Upper lobe of right lung (tissue), 1 donor: ENCODE results near the gene UBAC2. TPM values are rescaled to one million over a fixed set of nuclear protein-coding genes. Genes with fewer than 3 reads are reported as not detected.

Experiments
- ATAC-seq: fragments of 200-7000 bp; cut with Tn5 transposase; one replicate; pipeline ENCODE4 v1.9.1; 2020; ENCODE audit warnings: mild to moderate bottlenecking, moderate library complexity
- DNase-seq: peaks from one replicate; pipeline ENCODE4 v3.0.0-alpha.2; 2020
- H3K27ac ChIP-seq: fragments of 200-600 bp; one replicate; pipeline ENCODE4 v1.8.0; 2022
- H3K27me3 ChIP-seq: fragments of 200-600 bp; one replicate; pipeline ENCODE4 v1.8.0; 2022; ENCODE audit warnings: mild to moderate bottlenecking
- H3K36me3 ChIP-seq: fragments of 200-600 bp; one replicate; pipeline ENCODE4 v1.8.0; 2022
- H3K4me1 ChIP-seq: fragments of 200-600 bp; one replicate; pipeline ENCODE4 v1.8.0; 2022
- H3K4me3 ChIP-seq: fragments of 200-600 bp; one replicate; pipeline ENCODE4 v1.8.0; 2022; ENCODE audit warnings: mild to moderate bottlenecking
- H3K9me3 ChIP-seq: fragments of 200-600 bp; one replicate; pipeline ENCODE4 v1.8.0; 2022
- CTCF ChIP-seq: fragments of 200-600 bp; IDR thresholded peaks from one replicate; pipeline ENCODE4 v1.8.0; 2022; ENCODE audit warnings: antibody characterized with exemption
- intact Hi-C: fragments of 100-400 bp; cut with DNase I; formaldehyde crosslinking; loops from one replicate; pipeline ENCODE4 v1.11.0; 2022
- total RNA-seq: library from RNA; stranded (reverse); fragmentation: NEBNext Ultra II Directional; extraction: Animal tissue kit (Norgen Biotek cat#: 25700); gene quantifications from one replicate; pipeline ENCODE4 v1.2.1, GENCODE V29; 2021
- donor health status: DM: no; HTN: yes; CAD: no; lungs with severe emphysema.

Gene UBAC2
- total RNA-seq, 1 donor from 2014 or later = 50.2 TPM

GRCh38 chr13:99359528-99359927 lies 158.9 kb downstream of the UBAC2 start:
- Histone ChIP-seq H3K27me3 (no peaks in the 10 kb centered on the region), H3K27ac (no peak overlapping the region), H3K36me3 (no peaks in the 10 kb centered on the region), H3K9me3 (no peaks in the 10 kb centered on the region), H3K4me3 (no peak overlapping the region), H3K4me1 (peaks cover 22% of the 10 kb centered on the region)
- DNase-seq = no peak
- no peak for TF ChIP-seq CTCF
- intact Hi-C loops = no loop called here
- no peak for ATAC-seq

GRCh38 chr13:99360696-99361095 lies 160.0 kb downstream of the UBAC2 start:
- ATAC-seq (no peak), DNase-seq (no peak)
- intact Hi-C loops = no loop called here
- Histone ChIP-seq H3K27me3 (no peaks in the 10 kb centered on the region), H3K27ac (no peak overlapping the region), H3K4me1 (peaks cover 18% of the 10 kb centered on the region), H3K4me3 (no peak overlapping the region), H3K36me3 (no peaks in the 10 kb centered on the region), H3K9me3 (no peaks in the 10 kb centered on the region)
- no peak for TF ChIP-seq CTCF

GRCh38 chr13:99361197-99361596 lies 160.5 kb downstream of the UBAC2 start:
- intact Hi-C loops = no loop called here
- Histone ChIP-seq H3K4me1 (peaks cover 13% of the 10 kb centered on the region), H3K9me3 (no peaks in the 10 kb centered on the region), H3K36me3 (no peaks in the 10 kb centered on the region), H3K27ac (no peak overlapping the region), H3K4me3 (no peak overlapping the region), H3K27me3 (no peaks in the 10 kb centered on the region)
- TF ChIP-seq CTCF = no peak
- ATAC-seq (no peak), DNase-seq (no peak)

GRCh38 chr13:99362362-99362761 lies 161.7 kb downstream of the UBAC2 start:
- intact Hi-C loops = no loop called here
- Histone ChIP-seq H3K27me3 (no peaks in the 10 kb centered on the region), H3K4me1 (peaks cover 2% of the 10 kb centered on the region), H3K4me3 (no peak overlapping the region), H3K36me3 (no peaks in the 10 kb centered on the region), H3K9me3 (no peaks in the 10 kb centered on the region), H3K27ac (no peak overlapping the region)
- DNase-seq (no peak), ATAC-seq (no peak)
- TF ChIP-seq CTCF = no peak

- H3K36me3 ChIP-seq = peaks cover 3% of the 10 kb centered on the region
- H3K4me3 ChIP-seq = no peak overlapping the region
- no peak for DNase-seq
- no peak for TF ChIP-seq CTCF
- intact Hi-C loops = no loop called here
- H3K9me3 ChIP-seq = no peaks in the 10 kb centered on the region
- H3K27ac ChIP-seq = no peak overlapping the region
- H3K4me1 ChIP-seq = no peaks in the 10 kb centered on the region
- no peaks in the 10 kb centered on the region for H3K27me3 ChIP-seq
- no peak for ATAC-seq
Measured at GRCh38 chr13:99363391-99363790, 162.7 kb downstream of the UBAC2 start.

GRCh38 chr13:99363949-99364348 lies 163.3 kb downstream of the UBAC2 start:
- Histone ChIP-seq H3K36me3 (peaks cover 6% of the 10 kb centered on the region), H3K4me1 (no peaks in the 10 kb centered on the region), H3K27ac (no peak overlapping the region), H3K27me3 (no peaks in the 10 kb centered on the region), H3K9me3 (no peaks in the 10 kb centered on the region), H3K4me3 (no peak overlapping the region)
- TF ChIP-seq CTCF = no peak
- intact Hi-C loops = no loop called here
- no peak for DNase-seq
- no peak for ATAC-seq
